ENCODE results near the gene GNAZ.

Gene GNAZ

DNA sequence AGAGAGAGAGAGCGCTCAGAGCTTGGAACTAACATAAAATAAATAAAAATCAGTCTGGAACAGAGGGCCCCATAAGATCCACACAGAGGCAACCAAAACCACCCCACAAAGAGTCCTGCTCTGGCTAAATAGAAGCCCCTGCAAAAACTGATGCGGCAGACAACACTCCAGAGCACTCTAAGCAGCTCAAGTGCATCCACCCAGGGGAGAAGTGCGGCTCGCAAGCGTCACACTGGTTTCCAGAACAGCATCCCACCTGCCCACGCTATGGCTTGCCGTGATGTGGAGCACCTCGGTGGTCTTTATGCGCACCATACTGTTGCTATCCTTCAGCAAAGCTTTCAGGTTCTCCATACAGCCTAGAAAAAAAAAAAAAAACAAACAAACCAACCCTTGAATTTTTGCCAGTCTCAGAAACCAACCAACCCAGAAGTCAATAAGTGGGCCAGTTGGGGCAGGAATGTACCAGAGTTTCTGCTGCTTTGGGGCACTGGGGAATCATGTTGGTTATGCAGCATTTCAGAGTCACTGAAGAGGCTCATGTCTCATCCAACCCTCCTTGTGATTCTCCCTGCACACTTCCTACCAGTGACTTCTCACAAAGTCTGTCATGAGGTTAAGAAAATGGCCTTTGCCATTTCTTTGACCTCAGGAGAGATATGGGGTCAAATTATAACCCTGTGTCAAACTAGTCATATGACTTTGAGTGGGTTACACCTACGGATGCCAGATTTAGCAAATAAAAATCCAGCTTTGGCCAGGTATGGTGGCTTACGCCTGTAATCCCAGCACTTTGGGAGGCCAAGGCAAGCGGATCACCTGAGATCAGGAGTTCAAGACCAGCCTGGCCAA is 68.5 kb downstream of the GNAZ start:
- TF ChIP-seq, protein P1, sequence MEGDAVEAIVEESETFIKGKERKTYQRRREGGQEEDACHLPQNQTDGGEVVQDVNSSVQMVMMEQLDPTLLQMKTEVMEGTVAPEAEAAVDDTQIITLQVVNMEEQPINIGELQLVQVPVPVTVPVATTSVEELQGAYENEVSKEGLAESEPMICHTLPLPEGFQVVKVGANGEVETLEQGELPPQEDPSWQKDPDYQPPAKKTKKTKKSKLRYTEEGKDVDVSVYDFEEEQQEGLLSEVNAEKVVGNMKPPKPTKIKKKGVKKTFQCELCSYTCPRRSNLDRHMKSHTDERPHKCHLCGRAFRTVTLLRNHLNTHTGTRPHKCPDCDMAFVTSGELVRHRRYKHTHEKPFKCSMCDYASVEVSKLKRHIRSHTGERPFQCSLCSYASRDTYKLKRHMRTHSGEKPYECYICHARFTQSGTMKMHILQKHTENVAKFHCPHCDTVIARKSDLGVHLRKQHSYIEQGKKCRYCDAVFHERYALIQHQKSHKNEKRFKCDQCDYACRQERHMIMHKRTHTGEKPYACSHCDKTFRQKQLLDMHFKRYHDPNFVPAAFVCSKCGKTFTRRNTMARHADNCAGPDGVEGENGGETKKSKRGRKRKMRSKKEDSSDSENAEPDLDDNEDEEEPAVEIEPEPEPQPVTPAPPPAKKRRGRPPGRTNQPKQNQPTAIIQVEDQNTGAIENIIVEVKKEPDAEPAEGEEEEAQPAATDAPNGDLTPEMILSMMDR (IDR thresholded peaks at IDR 0.05; ENCODE audit: insufficient read depth, missing control alignments), result no peak
- FAIRE-seq, result no peak
- DNase-seq (ENCODE audit: insufficient read length, low spot score), result no peak

DNA sequence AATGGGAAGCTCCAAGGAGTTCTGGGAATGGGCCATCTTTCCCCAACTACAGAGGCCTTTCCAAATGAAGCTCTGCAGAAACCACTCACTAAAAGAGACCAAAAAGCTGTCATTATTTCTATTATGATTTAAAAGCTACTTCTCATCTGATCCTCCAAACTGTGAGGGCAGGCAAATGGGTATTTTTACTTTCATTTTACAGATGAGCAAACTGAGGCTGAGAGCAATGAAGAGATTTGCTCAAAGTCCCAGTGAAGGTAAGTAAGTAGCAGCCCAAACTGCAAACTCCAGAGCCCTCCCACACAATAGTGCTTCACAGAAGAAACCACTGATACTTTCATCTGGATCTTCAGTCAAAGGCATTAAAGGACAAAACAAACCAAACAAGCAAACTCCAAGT is 70.1 kb downstream of the GNAZ start:
- TF ChIP-seq, protein P1 (IDR thresholded peaks at IDR 0.05; ENCODE audit: insufficient read depth, missing control alignments), result no peak
- no peak for DNase-seq (ENCODE audit: insufficient read length, low spot score)
- FAIRE-seq, result no peak

DNA sequence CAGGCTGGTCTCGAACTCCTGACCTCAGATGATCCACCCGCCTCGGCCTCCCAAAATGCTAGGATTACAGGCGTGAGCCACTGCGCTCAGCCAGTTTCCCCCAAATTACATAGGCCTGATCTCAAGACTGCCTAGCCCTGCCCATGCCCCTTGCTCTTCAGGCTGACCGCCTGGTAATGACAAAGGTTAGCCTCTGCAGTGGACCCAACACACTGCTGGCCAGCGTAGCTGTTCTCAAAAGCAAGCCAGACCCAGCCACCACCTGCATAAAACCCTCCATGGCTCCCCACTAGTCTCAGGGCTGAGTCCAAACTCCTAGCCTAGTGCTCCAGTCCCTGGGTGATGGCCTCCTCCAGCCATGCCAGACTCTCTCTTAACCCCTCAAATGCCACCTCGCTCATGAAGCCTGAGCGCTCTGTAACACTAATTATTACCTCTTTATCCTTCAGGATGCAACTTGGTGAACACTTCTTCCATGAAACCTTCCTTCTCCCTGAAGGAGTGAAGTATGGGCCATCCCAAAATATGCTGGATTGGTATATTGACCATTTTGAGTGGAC is 72.3 kb downstream of the GNAZ start:
- FAIRE-seq, result no peak
- TF ChIP-seq, protein P1 (IDR thresholded peaks at IDR 0.05; ENCODE audit: insufficient read depth, missing control alignments), result no peak

DNA sequence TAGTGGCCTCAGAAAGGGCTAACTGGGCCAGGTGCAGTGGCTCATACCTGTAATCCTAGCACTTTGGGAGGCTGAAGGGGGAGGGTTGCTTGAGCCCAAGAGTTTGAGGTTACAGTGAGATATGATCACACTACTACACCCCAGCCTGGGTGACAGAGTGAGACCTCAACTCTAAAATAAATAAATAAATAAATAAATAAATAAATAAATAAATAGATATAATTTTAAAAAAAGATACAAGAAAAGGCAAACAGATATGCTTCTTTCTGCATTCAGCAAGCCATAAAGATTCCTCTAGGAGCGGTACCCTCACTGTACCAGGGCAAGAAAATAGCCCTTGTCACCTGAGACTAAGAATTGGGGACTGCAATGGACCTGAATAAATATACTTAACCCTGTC is 72.8 kb downstream of the GNAZ start:
- DNase-seq (ENCODE audit: insufficient read length, low spot score) (no peak), FAIRE-seq (no peak)
- TF ChIP-seq, protein P1 (IDR thresholded peaks at IDR 0.05; ENCODE audit: insufficient read depth, missing control alignments), result no peak

More for the DNA sequence above, 72.3 kb downstream of the GNAZ start:
- DNase-seq (ENCODE audit: insufficient read length, low spot score), result no peak

DNA sequence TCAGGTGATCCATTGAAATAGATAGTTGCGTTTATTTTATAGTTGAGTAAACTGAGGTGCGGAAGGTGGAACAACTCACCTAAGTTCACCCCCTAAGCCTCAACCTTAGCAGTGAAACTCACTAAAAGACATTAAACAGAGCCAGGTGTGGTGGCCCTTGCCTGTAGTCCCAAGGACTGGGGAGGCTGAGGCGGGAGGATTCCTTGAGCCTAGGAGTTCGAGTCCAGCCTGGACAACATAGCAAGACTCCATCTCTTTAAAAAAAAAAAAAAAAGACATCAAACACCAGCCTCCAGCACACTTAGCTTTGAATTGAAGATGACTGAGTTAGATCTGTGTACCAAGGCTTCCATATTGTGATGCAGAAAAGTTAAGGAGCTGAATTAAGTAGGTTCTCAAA is 74.1 kb downstream of the GNAZ start:
- TF ChIP-seq, protein P1 (IDR thresholded peaks at IDR 0.05; ENCODE audit: insufficient read depth, missing control alignments), result no peak
- DNase-seq (ENCODE audit: insufficient read length, low spot score), result no peak
- no peak for FAIRE-seq

DNA sequence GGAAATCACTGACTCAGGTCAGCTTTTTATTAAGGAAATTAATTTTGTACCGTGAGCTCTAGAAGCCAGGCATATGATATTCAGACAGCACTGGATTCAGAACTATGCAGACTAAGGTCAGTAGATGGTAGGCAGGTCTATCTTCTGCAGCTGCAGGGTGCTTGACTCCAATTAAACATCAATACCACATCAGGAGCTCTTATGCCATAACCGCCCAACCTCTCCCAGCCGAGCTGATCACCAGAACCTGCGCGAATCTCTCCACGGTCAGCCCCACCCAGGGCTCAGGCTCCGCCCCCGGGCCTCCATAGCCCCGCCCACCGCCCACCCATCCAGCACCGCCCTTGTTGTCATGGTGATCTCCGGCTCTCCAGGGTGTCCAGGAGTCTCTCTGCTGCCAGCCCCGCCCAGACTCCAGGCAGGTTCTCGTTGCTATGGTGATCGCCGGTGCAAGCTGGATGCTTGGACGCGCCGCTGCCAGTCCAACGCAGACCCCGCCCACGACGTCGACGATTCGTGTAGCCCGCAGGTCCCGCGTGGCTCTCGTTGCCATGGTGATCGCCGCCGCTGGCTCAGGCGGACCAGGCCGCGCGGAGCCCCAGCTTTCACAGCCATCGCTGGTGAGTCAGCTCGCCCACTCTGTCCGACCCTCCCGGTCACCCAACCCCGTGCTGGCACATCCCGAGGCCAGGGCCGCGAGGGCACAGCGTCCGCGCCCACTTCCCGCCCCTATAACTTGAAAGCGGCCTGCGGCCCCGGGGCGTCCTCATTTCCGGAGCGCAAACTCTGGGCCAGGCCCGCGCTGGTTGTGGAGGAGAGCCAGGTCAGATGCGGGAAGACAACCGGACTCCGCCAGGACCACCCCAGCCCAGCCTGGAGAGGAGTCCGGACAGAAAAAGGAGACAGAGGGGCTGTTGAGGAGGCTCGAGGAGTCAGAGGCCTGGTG is 74.9 kb downstream of the GNAZ start, which contains the start of gene RAB36:
RAB36 (plus strand) TSS at position 546 of the 946 bp plus-strand sequence. CDS start 1,140 bp downstream, outside the sequence.
- FAIRE-seq, result no peak
- TF ChIP-seq, protein P1 (IDR thresholded peaks at IDR 0.05; ENCODE audit: insufficient read depth, missing control alignments), result no peak

More for the DNA sequence above, 74.9 kb downstream of the GNAZ start, which contains the start of gene RAB36:
- DNase-seq (ENCODE audit: insufficient read length, low spot score), result peak; percentile 85
